Esophagus muscularis mucosa (tissue), 4 donors: ENCODE results near the gene MOB2. TPM values are rescaled to one million over a fixed set of nuclear protein-coding genes. Genes with fewer than 3 reads are reported as not detected.

ENCODE experiments used
- DNase-seq: peaks from one replicate; pipeline ENCODE4 v3.0.0-alpha.2; 2017; ENCODE audit errors: extremely low spot score
- H3K27ac ChIP-seq, 4 donors: fragments of 200-600 bp; sonication (generic); replicated peaks in 1 of 4; 1 replicate in 3 of 4; 2 replicates in 1 of 4; pipeline ENCODE4 v1.5.1; 2016 to 2019; ENCODE audit warnings: mild to moderate bottlenecking in 1 of 4
- H3K27me3 ChIP-seq, 4 donors: fragments of 200-600 bp; sonication (generic); one replicate each; pipeline versions ENCODE4 v1.5.1 to v1.6.0; 2016 to 2019
- H3K36me3 ChIP-seq, 4 donors: fragments of 200-600 bp; sonication (generic); one replicate each; pipeline ENCODE4 v1.5.1; 2016 to 2019
- H3K4me1 ChIP-seq, 4 donors: fragments of 200-600 bp; sonication (generic); one replicate each; pipeline ENCODE4 v1.5.1; 2016 to 2019
- H3K4me3 ChIP-seq, 4 donors: fragments of 200-600 bp; sonication (generic); 1 replicate in 2 of 4; 2 replicates in 2 of 4; pipeline ENCODE4 v1.5.1; 2016 to 2019; ENCODE audit warnings: mild to moderate bottlenecking in 4 of 4, moderate library complexity in 1 of 4
- H3K9me3 ChIP-seq, 4 donors: fragments of 200-600 bp; sonication (generic); 1 replicate in 3 of 4; 2 replicates in 1 of 4; pipeline ENCODE4 v1.5.1; 2016 to 2019
- EP300 ChIP-seq: sonication (generic); formaldehyde crosslinking; IDR thresholded peaks from one replicate; pipeline ENCODE4 v1.6.1; 2017; ENCODE audit warnings: antibody characterized with exemption
- POLR2A ChIP-seq: fragments of 450-650 bp; IDR thresholded peaks from one replicate; pipeline ENCODE4 v1.6.1; 2017; ENCODE audit warnings: antibody characterized with exemption, moderate library complexity, mild to moderate bottlenecking, low read depth
- POLR2AphosphoS5 ChIP-seq, 2 donors: sonication (generic); formaldehyde crosslinking; IDR thresholded peaks; one replicate each; pipeline ENCODE4 v1.6.1; 2017; ENCODE audit warnings: antibody characterized with exemption in 2 of 2
- WGBS: methylation state at CpG from one replicate; pipeline ENCODE4 v1.1.5; 2018; 5-methylcytosine and 5-hydroxymethylcytosine counted together
- intact Hi-C: fragments of 100-400 bp; cut with DNase I; formaldehyde crosslinking; loops from one replicate; pipeline ENCODE4 v1.15.1; 2023
- total RNA-seq, 4 donors: library from RNA; depleted of rRNA; stranded (reverse); fragments of >200 nt; gene quantifications; one replicate each; pipeline versions ENCODE4 v1.1.0 to v1.2.1, GENCODE V29; 2016
- TF ChIP-seq, protein P1 (sequence below), 3 experiments: fragments of 200-600 bp in 2 of 3; fragments of 450-650 bp in 1 of 3; sonication (generic) in 2 of 3; IDR thresholded peaks; one replicate each; pipeline ENCODE4 v1.5.1; 2017 to 2019; ENCODE audit warnings: antibody characterized with exemption in 3 of 3, mild to moderate bottlenecking in 2 of 3, moderate library complexity in 1 of 3

Gene MOB2
- total RNA-seq, 4 donors from 2014 or later, result 66.6 to 115 (median 89.5) TPM

DNA sequence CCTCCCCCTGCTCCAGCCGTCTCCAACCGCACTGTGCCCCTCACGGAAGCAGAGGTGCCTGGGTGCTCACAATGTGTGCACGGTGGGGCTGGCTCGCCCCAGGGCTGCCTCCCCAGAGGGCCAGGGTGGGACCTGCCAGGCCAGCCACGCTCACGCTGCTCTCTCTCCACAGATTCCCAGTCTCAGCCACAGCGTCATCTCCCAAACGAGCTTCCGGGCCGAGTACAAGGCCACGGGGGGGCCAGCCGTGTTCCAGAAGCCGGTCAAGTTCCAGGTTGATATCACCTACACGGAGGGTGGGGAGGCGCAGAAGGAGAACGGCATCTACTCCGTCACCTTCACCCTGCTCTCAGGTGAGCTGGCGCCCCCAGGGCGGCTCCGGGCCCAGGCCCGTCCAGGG, 30.4 kb downstream of the MOB2 start:
- 75% methylated on average over 21 of the region's 22 CpGs for WGBS
- intact Hi-C loops, result no loop called here
- no peaks in the 10 kb centered on the region for H3K9me3 ChIP-seq

DNA sequence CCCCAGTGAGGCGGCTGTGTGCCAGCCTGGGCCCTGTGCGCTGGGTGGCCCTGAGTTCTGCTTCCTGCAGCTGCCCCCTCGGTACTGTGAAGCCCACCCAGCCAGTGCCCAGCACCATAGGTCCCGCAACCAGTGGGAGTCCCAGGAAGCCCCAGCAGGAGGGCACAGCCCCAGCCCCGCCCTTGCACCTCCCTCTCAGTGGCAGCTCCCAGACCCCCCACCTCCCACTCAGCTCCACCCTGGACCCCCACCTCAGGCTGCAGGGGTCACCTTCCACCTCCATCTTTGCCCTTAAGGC, 30.9 kb downstream of the MOB2 start:
- Histone ChIP-seq H3K27me3 (peaks cover 0 to 5% (median 0%) of the 10 kb centered on the region in 4 donors), H3K4me3 (no peak overlapping the region), H3K4me1 (peaks cover 16 to 58% (median 46%) of the 10 kb centered on the region in 4 donors), H3K9me3 (no peaks in the 10 kb centered on the region), H3K36me3 (peaks cover 0 to 6% (median 0%) of the 10 kb centered on the region in 4 donors), H3K27ac (no peak overlapping the region)
- DNase-seq, result no peak
- no peak for TF ChIP-seq POLR2A
- TF ChIP-seq, protein P1, sequence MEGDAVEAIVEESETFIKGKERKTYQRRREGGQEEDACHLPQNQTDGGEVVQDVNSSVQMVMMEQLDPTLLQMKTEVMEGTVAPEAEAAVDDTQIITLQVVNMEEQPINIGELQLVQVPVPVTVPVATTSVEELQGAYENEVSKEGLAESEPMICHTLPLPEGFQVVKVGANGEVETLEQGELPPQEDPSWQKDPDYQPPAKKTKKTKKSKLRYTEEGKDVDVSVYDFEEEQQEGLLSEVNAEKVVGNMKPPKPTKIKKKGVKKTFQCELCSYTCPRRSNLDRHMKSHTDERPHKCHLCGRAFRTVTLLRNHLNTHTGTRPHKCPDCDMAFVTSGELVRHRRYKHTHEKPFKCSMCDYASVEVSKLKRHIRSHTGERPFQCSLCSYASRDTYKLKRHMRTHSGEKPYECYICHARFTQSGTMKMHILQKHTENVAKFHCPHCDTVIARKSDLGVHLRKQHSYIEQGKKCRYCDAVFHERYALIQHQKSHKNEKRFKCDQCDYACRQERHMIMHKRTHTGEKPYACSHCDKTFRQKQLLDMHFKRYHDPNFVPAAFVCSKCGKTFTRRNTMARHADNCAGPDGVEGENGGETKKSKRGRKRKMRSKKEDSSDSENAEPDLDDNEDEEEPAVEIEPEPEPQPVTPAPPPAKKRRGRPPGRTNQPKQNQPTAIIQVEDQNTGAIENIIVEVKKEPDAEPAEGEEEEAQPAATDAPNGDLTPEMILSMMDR (IDR thresholded peaks at IDR 0.05), result no peak
- TF ChIP-seq EP300, result no peak
- no peak for TF ChIP-seq POLR2AphosphoS5 (IDR thresholded peaks at IDR 0.05)
- 80% methylated on average over 1 of the region's 5 CpGs for WGBS
- intact Hi-C loops, result loop anchor here (2.0 kb wide), 1 partner anchor 59 kb away; no protein-coding TSS in a partner anchor

More for the DNA sequence above, 30.4 kb downstream of the MOB2 start:
- DNase-seq, result no peak
- TF ChIP-seq POLR2A (no peak), POLR2AphosphoS5 (IDR thresholded peaks at IDR 0.05) (no peak)
- no peak overlapping the region for H3K4me3 ChIP-seq
- no peak overlapping the region for H3K27ac ChIP-seq
- peaks cover 0 to 6% (median 0%) of the 10 kb centered on the region in 4 donors for H3K36me3 ChIP-seq
- no peaks in the 10 kb centered on the region for H3K27me3 ChIP-seq
- H3K4me1 ChIP-seq, result peaks cover 16 to 63% (median 50%) of the 10 kb centered on the region in 4 donors

DNA sequence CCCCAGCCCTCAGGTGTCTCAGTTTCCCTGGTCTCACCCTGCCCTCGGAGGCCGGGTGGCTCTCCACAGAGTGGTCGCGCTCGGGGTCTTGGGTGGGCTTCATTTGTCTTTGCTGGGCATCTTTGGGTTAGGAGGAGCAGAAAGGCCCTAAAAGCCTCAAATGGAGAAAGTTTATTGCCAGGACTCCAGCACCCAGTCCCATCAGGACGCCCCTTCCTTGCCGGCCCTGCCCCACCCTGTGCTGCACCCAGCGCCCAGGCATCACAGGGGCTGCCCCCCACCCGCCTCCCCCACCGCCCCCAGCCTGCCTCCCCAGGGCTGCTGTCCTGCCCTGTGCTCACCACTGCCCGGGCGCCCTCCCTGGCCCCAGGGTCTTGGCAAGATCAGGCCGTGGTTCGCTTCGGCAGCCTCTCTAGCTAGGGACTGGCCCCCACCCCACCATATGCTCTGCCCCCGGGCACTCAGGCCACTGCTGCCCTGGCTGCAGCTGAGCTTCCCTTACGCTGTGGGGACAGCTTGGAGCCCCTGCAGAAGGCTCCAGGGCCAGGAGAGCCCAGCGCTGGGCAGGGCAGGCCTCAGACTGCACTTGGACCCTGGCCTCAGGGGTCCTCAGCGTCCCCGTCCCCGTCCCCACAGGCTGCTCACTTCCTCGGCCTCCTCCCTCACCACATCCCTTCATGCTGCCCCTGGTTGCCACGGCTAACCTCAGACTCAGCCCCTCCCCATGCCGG, 31.4 kb downstream of the MOB2 start:
- H3K27ac ChIP-seq, result no peak overlapping the region
- peaks cover 0 to 6% (median 0%) of the 10 kb centered on the region in 4 donors for H3K36me3 ChIP-seq
- 85% methylated on average over 8 of the region's 24 CpGs for WGBS
- H3K4me1 ChIP-seq, result peaks cover 16 to 53% (median 41%) of the 10 kb centered on the region in 4 donors
- intact Hi-C loops, result loop anchor here (2.0 kb wide), 1 partner anchor 60 kb away; no protein-coding TSS in a partner anchor
- TF ChIP-seq EP300 (no peak), POLR2A (no peak), POLR2AphosphoS5 (IDR thresholded peaks at IDR 0.05) (no peak)
- TF ChIP-seq, protein P1 (IDR thresholded peaks at IDR 0.05), result no peak
- H3K27me3 ChIP-seq, result peaks cover 0 to 10% (median 0%) of the 10 kb centered on the region in 4 donors
- H3K4me3 ChIP-seq, result no peak overlapping the region
- no peak for DNase-seq
- H3K9me3 ChIP-seq, result no peaks in the 10 kb centered on the region

DNA sequence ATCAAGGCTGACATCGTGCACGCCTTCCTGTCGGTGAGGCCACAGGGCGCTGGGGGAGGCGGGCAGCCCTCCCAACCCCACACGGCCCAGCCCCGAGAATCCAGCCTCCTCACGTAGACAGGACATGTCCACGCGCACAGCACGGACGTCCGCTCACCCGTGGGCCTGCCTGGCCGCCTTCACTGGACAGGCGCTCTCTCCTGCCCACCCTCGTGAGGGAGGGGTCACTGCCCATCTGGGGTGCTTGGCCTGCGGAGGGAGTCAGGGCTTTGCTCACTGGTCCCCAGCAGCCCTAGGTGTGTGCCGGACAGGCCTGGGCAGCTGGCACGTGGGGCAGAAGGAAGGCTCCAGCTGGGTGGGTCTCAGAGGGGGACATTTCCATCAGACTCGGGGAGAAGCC, 32.0 kb downstream of the MOB2 start:
- H3K4me3 ChIP-seq, result no peak overlapping the region
- DNase-seq, result no peak
- H3K27me3 ChIP-seq, result peaks cover 0 to 16% (median 0%) of the 10 kb centered on the region in 4 donors
- WGBS, result 76% methylated on average over 16 of the region's 21 CpGs
- no peaks in the 10 kb centered on the region for H3K9me3 ChIP-seq
- TF ChIP-seq EP300 (no peak), POLR2A (no peak), POLR2AphosphoS5 (IDR thresholded peaks at IDR 0.05) (no peak)
- TF ChIP-seq, protein P1 (IDR thresholded peaks at IDR 0.05), result no peak
- peaks cover 16 to 47% (median 34%) of the 10 kb centered on the region in 4 donors for H3K4me1 ChIP-seq
- H3K36me3 ChIP-seq, result peaks cover 0 to 6% (median 0%) of the 10 kb centered on the region in 4 donors
- H3K27ac ChIP-seq, result no peak overlapping the region
- intact Hi-C loops, result loop anchor here (2.0 kb wide), 1 partner anchor 60 kb away; no protein-coding TSS in a partner anchor

DNA sequence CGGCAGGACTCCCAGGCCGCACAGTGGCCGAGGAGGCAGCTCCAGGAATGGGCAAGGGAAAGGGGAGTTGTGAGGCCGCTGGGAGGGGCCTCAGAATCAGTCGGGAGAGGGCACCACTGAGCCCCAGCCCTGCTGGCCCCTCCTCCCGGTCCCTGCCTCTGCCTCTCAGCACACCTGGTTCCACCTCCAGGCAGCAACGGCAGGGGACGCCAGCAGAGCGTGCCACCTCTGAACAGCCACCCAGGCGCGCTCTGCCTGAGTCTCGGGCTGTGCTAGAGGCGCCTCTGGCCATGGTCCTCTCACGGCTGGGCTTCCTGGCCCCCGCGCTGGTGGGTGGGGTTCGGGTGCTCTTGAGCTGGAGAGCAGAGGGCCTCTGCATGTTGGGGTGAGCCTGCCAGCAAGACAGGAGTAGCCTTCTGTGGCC, 33.0 kb downstream of the MOB2 start:
- Histone ChIP-seq H3K4me1 (peaks cover 13 to 38% (median 25%) of the 10 kb centered on the region in 4 donors), H3K36me3 (peaks cover 0 to 6% (median 0%) of the 10 kb centered on the region in 4 donors), H3K27ac (no peak overlapping the region), H3K4me3 (no peak overlapping the region), H3K9me3 (no peaks in the 10 kb centered on the region), H3K27me3 (peaks cover 0 to 23% (median 0%) of the 10 kb centered on the region in 4 donors)
- no peak for DNase-seq
- WGBS, result no CpG with 5 or more reads among the region's 17 CpGs
- intact Hi-C loops, result loop anchor here (2.0 kb wide), 1 partner anchor 61 kb away; no protein-coding TSS in a partner anchor
- TF ChIP-seq, protein P1 (IDR thresholded peaks at IDR 0.05), result peak; percentile 58 to 67 (median 61)
- no peak for TF ChIP-seq EP300
